Gastroesophageal sphincter (tissue), 2 donors: ENCODE measurements around the gene RHOXF2.

ENCODE experiments used
- EP300 ChIP-seq: sonication (generic); formaldehyde crosslinking; IDR thresholded peaks from one replicate; pipeline ENCODE4 v1.6.1; 2017; ENCODE audit warnings: antibody characterized with exemption, mild to moderate bottlenecking
- POLR2A ChIP-seq, 2 donors: fragments of 450-650 bp; IDR thresholded peaks; one replicate each; pipeline ENCODE4 v1.6.1; 2017; ENCODE audit warnings: antibody characterized with exemption in 2 of 2, mild to moderate bottlenecking in 2 of 2, moderate library complexity in 1 of 2

DNA sequence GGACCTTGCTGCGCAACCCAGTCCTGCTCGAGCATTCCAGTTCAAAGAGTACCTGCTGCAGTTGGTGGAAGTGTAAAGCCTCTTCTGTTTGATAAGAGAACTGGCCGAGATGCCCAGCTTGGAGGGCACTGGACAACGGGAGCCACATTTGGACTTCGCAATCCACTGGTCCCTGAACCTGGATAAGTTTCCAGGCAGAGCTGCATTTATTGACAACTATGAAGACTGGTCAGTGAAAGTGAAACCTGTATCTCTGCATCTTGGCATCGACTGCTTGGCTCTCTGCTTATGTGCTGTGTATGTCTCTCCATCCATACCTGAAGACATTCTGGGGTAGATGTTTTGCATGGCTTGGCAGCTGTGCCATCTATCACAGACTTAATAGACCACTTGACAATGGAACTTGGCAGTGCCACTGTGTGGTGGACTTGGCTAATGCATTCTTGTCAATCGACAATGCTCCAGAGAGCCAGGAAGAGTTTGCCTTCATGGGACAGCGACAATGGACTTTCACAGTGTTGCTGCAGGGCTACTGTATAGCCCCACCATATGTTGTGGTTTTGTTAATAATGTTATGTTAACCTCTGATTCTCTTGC lies 48.7 kb downstream of the RHOXF2 start:
- TF ChIP-seq EP300 (no peak), POLR2A (IDR thresholded peaks at IDR 0.05) (no peak)
